Measurements from ENCODE around the gene SMIM13.
"Not testable (repeated sequence)": the region's sequence is repeated elsewhere in the genome, so short reads cannot be mapped to it uniquely, and the experiment has no call there.

DNA sequence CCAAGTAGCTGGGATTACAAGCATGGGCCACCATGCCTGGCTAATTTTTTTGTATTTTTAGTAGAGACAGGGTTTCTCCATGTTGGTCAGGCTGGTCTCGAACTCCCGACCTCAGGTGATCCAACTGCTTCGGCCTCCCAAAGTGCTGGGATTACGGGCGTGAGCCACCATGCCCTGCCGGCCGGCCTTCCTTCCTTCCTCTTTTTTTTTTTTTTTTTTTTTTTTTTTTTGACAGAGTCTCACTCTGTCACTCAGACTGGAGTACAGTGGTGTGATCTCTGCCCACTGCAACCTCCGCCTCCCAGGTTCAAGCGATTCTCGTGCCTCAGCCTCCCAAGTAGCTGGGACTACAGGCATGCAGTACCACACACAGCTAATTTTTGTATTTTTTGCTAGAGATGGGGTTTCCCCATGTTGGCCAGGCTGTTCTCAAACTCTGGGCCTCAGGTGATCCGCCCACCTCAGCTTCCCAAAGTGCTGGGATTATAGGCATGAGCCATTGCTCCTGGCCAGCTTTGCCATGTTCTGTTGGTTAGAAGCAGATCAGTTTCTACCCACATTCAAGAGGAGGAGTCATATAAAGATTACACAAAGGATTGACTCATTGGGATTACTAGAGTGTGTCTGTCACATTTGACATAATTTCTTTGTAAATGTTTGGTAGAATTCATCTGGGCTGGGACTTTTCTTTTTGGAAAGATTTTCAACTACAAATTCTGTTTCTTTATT, 22.3 kb downstream of the SMIM13 start:
- TF ChIP-seq, protein P1, sequence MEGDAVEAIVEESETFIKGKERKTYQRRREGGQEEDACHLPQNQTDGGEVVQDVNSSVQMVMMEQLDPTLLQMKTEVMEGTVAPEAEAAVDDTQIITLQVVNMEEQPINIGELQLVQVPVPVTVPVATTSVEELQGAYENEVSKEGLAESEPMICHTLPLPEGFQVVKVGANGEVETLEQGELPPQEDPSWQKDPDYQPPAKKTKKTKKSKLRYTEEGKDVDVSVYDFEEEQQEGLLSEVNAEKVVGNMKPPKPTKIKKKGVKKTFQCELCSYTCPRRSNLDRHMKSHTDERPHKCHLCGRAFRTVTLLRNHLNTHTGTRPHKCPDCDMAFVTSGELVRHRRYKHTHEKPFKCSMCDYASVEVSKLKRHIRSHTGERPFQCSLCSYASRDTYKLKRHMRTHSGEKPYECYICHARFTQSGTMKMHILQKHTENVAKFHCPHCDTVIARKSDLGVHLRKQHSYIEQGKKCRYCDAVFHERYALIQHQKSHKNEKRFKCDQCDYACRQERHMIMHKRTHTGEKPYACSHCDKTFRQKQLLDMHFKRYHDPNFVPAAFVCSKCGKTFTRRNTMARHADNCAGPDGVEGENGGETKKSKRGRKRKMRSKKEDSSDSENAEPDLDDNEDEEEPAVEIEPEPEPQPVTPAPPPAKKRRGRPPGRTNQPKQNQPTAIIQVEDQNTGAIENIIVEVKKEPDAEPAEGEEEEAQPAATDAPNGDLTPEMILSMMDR (IDR thresholded peaks at IDR 0.05): not testable (repeated sequence)
- TF ChIP-seq EP300 (IDR thresholded peaks at IDR 0.05): not testable (repeated sequence)
